Inflammatory macrophage (primary cell): ENCODE data around the gene WDR33.
"Not testable (repeated sequence)": the region's sequence is repeated elsewhere in the genome, so short reads cannot be mapped to it uniquely, and the experiment has no call there.

Source experiments
- DNase-seq, 2 donors: peaks; one replicate each; pipeline ENCODE4 v3.0.0-alpha.2; 2020 to 2022

WDR33 gene

GRCh38 chr2:127807678-127808353 is 3.2 kb downstream of the WDR33 start:
- DNase-seq, result peak in 1 of 2 donors; percentile 39

- DNase-seq, result not testable (repeated sequence)
Measured at GRCh38 chr2:127806860-127807259, 4.1 kb downstream of the WDR33 start.

GRCh38 chr2:127805491-127805890 is 5.5 kb downstream of the WDR33 start:
- no peak for DNase-seq

- no peak for DNase-seq
Measured at GRCh38 chr2:127799926-127800325, 11.0 kb downstream of the WDR33 start.

- no peak for DNase-seq
Measured at GRCh38 chr2:127796389-127796788, 14.6 kb downstream of the WDR33 start.

- DNase-seq, result peak in 1 of 2 donors; percentile 56
Measured at GRCh38 chr2:127794901-127795300, 16.1 kb downstream of the WDR33 start.

GRCh38 chr2:127792805-127793204 is 18.2 kb downstream of the WDR33 start:
- DNase-seq, result no peak

- peak; percentile 10 to 48 for DNase-seq
Measured at GRCh38 chr2:127790694-127791529, 20.1 kb downstream of the WDR33 start.

GRCh38 chr2:127786048-127786809 is 24.7 kb downstream of the WDR33 start:
- DNase-seq, result no peak

GRCh38 chr2:127784965-127785518 is 25.9 kb downstream of the WDR33 start:
- DNase-seq, result no peak

- DNase-seq, result peak; percentile 25 to 53
Measured at GRCh38 chr2:127783101-127783500, 27.9 kb downstream of the WDR33 start.

- DNase-seq, result no peak
Measured at GRCh38 chr2:127778850-127779249, 32.1 kb downstream of the WDR33 start.

GRCh38 chr2:127778447-127778846 is 32.5 kb downstream of the WDR33 start:
- DNase-seq, result no peak

GRCh38 chr2:127776122-127776780 is 34.7 kb downstream of the WDR33 start:
- DNase-seq, result peak in 1 of 2 donors; percentile 2

- DNase-seq, result no peak
Measured at GRCh38 chr2:127771756-127772155, 39.2 kb downstream of the WDR33 start.

GRCh38 chr2:127770973-127771735 is 39.8 kb downstream of the WDR33 start:
- peak; percentile 34 to 41 for DNase-seq

- DNase-seq, result not testable (repeated sequence)
Measured at GRCh38 chr2:127770534-127770933, 40.4 kb downstream of the WDR33 start.

- DNase-seq, result no peak
Measured at GRCh38 chr2:127769587-127769986, 41.4 kb downstream of the WDR33 start.

GRCh38 chr2:127768775-127769479 is 42.0 kb downstream of the WDR33 start:
- no peak for DNase-seq

- DNase-seq, result no peak
Measured at GRCh38 chr2:127763776-127764175, 47.2 kb downstream of the WDR33 start.

GRCh38 chr2:127762846-127763245 is 48.1 kb downstream of the WDR33 start:
- no peak for DNase-seq
